ENCODE data around the gene DDAH1. TPM values are rescaled to one million over a fixed set of nuclear protein-coding genes. Genes with fewer than 3 reads are reported as not detected.
A peak's percentile ranks its signal among the peaks of the same experiment; 100 is the strongest.

Gene DDAH1
- total RNA-seq, 1 experiment from 2014 or later = 22.8 TPM

DNA sequence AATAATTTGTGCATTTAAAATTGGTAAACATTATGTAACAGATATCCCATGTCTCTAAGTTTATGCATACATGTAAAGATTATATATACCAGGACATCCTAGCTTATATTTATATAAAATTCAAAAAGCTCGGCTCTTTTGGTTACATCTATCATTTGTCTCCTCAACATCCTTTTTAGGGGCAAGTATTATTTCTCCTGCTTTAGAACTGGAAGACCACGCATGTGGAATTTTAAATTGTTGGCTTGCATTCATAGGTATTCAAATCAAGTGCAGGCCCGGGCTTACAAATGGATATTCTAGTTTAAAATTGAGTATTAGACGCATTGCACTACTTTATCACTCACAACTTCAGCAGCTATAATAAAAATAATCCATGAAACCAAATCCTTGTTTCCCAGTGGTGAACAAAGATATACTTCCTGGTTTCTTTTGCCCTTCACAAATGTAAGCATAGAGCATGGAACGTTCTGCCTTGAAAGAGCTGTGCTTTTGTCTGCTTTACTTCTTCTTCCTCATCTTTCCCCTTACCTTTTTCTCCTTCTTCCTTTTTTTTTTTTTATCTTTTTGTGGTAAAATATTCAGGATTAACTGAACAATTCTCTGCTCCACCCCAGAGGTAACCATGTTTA lies 57.1 kb downstream of the DDAH1 start:
- ChIA-PET CTCF (interaction anchor here (0.9 to 1.3 kb wide), 3 partner anchors 10 to 148 kb away, joined by 3 to 4 read pairs (median 4); partner anchors contain the start of gene C1orf52), POLR2A (no interaction called here)
- H3K9me3 Mint-ChIP-seq = no peaks in the 10 kb centered on the region
- H3K4me1 Mint-ChIP-seq = peaks cover 36% of the 10 kb centered on the region
- TF ChIP-seq FOXP1 (CRISPR knock-in tag; IDR thresholded peaks at IDR 0.05; ENCODE audit: borderline replicate concordance) = no peak
- TF ChIP-seq SOX15 (CRISPR knock-in tag; IDR thresholded peaks at IDR 0.05) = no peak
- no peak for TF ChIP-seq GRHL2 (CRISPR knock-in tag; IDR thresholded peaks at IDR 0.05; ENCODE audit: insufficient replicate concordance, severe bottlenecking)
- no peak for TF ChIP-seq JUN (CRISPR knock-in tag; IDR thresholded peaks at IDR 0.05)
- no peak for TF ChIP-seq HMGA2 (CRISPR knock-in tag; IDR thresholded peaks at IDR 0.05)
- TF ChIP-seq, protein P1, sequence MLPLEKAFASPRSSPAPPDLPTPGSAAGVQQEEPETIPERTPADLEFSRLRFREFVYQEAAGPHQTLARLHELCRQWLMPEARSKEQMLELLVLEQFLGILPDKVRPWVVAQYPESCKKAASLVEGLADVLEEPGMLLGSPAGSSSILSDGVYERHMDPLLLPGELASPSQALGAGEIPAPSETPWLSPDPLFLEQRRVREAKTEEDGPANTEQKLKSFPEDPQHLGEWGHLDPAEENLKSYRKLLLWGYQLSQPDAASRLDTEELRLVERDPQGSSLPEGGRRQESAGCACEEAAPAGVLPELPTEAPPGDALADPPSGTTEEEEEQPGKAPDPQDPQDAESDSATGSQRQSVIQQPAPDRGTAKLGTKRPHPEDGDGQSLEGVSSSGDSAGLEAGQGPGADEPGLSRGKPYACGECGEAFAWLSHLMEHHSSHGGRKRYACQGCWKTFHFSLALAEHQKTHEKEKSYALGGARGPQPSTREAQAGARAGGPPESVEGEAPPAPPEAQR (CRISPR knock-in tag; IDR thresholded peaks at IDR 0.05) = no peak
- no peak for TF ChIP-seq IRF2 (CRISPR knock-in tag; IDR thresholded peaks at IDR 0.05; ENCODE audit: borderline replicate concordance, low read depth)
- no peak for TF ChIP-seq EMX1 (CRISPR knock-in tag; IDR thresholded peaks at IDR 0.05)
- no peak for TF ChIP-seq ZNF396 (CRISPR knock-in tag; IDR thresholded peaks at IDR 0.05; ENCODE audit: borderline replicate concordance)
- H3K27ac Mint-ChIP-seq = no peak overlapping the region
- no peaks in the 10 kb centered on the region for H3K36me3 Mint-ChIP-seq
- DNase-seq (ENCODE audit: low spot score) = no peak
- no peak overlapping the region for H3K4me3 Mint-ChIP-seq
- H3K27me3 Mint-ChIP-seq (ENCODE audit: low read depth) = no peaks in the 10 kb centered on the region
- no peak for ATAC-seq

DNA sequence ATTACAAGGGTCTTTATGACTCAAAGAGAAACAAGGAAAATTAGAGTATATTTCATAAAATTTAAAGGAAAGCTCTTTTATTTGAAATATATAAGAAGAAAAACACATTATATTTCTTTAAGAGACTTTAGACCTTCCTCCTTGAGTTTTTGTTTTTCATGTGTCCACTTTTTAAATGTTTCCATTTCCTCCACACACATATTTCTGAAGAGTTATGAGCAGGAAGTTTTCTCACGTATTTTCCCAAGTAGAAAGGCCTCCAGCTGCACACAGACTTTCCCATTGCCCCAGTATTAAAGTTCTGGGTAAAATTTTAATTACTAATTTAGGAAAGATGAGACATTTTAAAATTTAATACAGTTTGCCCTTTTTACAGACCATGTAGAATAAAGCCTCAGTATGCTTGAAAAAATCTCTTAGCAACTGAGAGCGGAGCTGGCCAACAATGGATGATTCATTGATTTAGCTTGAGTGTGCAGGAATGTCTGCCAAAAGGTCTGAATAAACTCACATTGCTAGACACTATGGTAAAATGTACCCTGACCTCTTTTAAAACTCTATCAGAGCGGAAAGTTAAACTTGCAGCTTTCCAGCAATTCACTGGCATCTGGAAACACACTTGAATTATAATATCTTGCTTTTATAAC lies 57.9 kb downstream of the DDAH1 start:
- H3K36me3 Mint-ChIP-seq = no peaks in the 10 kb centered on the region
- ChIA-PET POLR2A (interaction anchor here (0.6 kb wide), 1 partner anchor 76 kb away, joined by 7 read pairs; no protein-coding TSS in a partner anchor), CTCF (interaction anchor here (0.6 to 1.1 kb wide), 2 partner anchors 63 to 131 kb away, joined by 3 to 4 read pairs; partner anchors contain the start of gene BCL10)
- TF ChIP-seq, protein P2, sequence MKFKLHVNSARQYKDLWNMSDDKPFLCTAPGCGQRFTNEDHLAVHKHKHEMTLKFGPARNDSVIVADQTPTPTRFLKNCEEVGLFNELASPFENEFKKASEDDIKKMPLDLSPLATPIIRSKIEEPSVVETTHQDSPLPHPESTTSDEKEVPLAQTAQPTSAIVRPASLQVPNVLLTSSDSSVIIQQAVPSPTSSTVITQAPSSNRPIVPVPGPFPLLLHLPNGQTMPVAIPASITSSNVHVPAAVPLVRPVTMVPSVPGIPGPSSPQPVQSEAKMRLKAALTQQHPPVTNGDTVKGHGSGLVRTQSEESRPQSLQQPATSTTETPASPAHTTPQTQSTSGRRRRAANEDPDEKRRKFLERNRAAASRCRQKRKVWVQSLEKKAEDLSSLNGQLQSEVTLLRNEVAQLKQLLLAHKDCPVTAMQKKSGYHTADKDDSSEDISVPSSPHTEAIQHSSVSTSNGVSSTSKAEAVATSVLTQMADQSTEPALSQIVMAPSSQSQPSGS (CRISPR knock-in tag; IDR thresholded peaks at IDR 0.05; ENCODE audit: borderline replicate concordance, low read depth) = no peak
- TF ChIP-seq NR1H2 (CRISPR knock-in tag; IDR thresholded peaks at IDR 0.05) = no peak
- ATAC-seq (no peak), DNase-seq (ENCODE audit: low spot score) (no peak)
- peaks cover 31% of the 10 kb centered on the region for H3K4me1 Mint-ChIP-seq
- H3K9me3 Mint-ChIP-seq = no peaks in the 10 kb centered on the region
- H3K27ac Mint-ChIP-seq = no peak overlapping the region
- H3K27me3 Mint-ChIP-seq (ENCODE audit: low read depth) = no peaks in the 10 kb centered on the region
- no peak overlapping the region for H3K4me3 Mint-ChIP-seq

DNA sequence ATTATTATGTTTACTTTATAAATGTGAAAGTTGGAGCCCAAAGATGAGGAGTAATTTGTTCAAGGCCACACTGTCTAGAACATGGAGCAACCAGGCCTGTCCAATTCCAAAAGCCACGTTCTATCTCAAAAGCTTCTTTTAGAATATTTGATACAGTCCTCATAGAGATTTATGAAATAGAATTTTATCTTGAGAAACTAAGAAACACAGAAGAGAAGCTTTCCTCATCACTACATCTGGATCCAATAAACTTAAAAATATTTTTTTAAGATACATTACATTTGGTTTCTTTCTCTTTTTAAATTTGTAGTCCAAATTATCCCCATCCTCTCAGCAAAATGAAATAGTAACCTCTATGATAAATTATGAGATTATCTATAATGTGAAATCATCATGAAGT lies 58.9 kb downstream of the DDAH1 start:
- ChIA-PET POLR2A (no interaction called here), CTCF (no interaction called here)
- Mint-ChIP-seq H3K4me3 (no peak overlapping the region), H3K9me3 (no peaks in the 10 kb centered on the region), H3K27me3 (ENCODE audit: low read depth) (no peaks in the 10 kb centered on the region), H3K36me3 (no peaks in the 10 kb centered on the region), H3K27ac (no peak overlapping the region), H3K4me1 (peaks cover 23% of the 10 kb centered on the region)
- DNase-seq (ENCODE audit: low spot score) (no peak), ATAC-seq (no peak)
- TF ChIP-seq CREM (CRISPR knock-in tag; IDR thresholded peaks at IDR 0.05) = no peak

DNA sequence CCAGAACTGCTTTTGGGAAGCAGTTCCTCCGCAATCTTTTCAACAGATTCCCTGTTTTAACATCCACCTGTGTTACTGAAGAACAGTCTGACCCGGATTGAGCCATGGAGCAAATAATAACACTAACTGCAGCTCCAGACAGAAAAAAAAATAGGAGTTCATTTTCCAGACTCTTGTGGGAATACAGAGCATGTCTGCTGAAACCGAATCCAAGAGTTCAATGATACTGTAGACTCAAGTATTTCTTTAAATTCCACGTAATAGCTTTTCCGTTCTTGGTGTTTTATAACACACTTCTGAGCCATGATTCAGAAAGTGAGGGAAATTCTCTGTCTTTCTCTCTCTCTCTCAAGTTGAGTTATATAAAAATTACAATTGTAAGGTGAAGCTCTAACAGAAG lies 60.6 kb downstream of the DDAH1 start:
- ATAC-seq (no peak), DNase-seq (ENCODE audit: low spot score) (no peak)
- H3K27ac Mint-ChIP-seq = 0 out of 2 replicates have a peak overlapping the region, but pooled peaks have one; percentile 43
- H3K9me3 Mint-ChIP-seq = no peaks in the 10 kb centered on the region
- no peak overlapping the region for H3K4me3 Mint-ChIP-seq
- ChIA-PET POLR2A (no interaction called here), CTCF (no interaction called here)
- TF ChIP-seq ZNF423 (CRISPR knock-in tag; IDR thresholded peaks at IDR 0.05) = no peak
- TF ChIP-seq NR3C1 (CRISPR knock-in tag; conservative IDR thresholded peaks at IDR 0.05; ENCODE audit: low read depth) = no peak
- TF ChIP-seq, protein P3, sequence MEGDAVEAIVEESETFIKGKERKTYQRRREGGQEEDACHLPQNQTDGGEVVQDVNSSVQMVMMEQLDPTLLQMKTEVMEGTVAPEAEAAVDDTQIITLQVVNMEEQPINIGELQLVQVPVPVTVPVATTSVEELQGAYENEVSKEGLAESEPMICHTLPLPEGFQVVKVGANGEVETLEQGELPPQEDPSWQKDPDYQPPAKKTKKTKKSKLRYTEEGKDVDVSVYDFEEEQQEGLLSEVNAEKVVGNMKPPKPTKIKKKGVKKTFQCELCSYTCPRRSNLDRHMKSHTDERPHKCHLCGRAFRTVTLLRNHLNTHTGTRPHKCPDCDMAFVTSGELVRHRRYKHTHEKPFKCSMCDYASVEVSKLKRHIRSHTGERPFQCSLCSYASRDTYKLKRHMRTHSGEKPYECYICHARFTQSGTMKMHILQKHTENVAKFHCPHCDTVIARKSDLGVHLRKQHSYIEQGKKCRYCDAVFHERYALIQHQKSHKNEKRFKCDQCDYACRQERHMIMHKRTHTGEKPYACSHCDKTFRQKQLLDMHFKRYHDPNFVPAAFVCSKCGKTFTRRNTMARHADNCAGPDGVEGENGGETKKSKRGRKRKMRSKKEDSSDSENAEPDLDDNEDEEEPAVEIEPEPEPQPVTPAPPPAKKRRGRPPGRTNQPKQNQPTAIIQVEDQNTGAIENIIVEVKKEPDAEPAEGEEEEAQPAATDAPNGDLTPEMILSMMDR (IDR thresholded peaks at IDR 0.05) = no peak
- TF ChIP-seq ESRRA (CRISPR knock-in tag; IDR thresholded peaks at IDR 0.05; ENCODE audit: borderline replicate concordance) = no peak
- no peak for TF ChIP-seq SOX15 (CRISPR knock-in tag; IDR thresholded peaks at IDR 0.05)
- TF ChIP-seq TEAD1 (CRISPR knock-in tag; IDR thresholded peaks at IDR 0.05) = no peak
- TF ChIP-seq JUN (CRISPR knock-in tag; IDR thresholded peaks at IDR 0.05) = no peak
- TF ChIP-seq, protein P4, sequence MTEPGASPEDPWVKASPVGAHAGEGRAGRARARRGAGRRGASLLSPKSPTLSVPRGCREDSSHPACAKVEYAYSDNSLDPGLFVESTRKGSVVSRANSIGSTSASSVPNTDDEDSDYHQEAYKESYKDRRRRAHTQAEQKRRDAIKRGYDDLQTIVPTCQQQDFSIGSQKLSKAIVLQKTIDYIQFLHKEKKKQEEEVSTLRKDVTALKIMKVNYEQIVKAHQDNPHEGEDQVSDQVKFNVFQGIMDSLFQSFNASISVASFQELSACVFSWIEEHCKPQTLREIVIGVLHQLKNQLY (CRISPR knock-in tag; IDR thresholded peaks at IDR 0.05) = no peak
- H3K4me1 Mint-ChIP-seq = peaks cover 23% of the 10 kb centered on the region
- no peaks in the 10 kb centered on the region for H3K36me3 Mint-ChIP-seq
- no peaks in the 10 kb centered on the region for H3K27me3 Mint-ChIP-seq (ENCODE audit: low read depth)

Measured in WTC11 (cell line).